GM19239 (cell line): Measurements from ENCODE around the gene RABGAP1.

Experiments
- DNase-seq: peaks from one replicate; pipeline ENCODE4 v3.0.0; 2011; ENCODE audit warnings: low spot score; ENCODE audit not compliant: insufficient read length
- FAIRE-seq: peaks from 2 replicates; lab custom pipeline; 2011; peaks lifted over from hg19 to GRCh38; lab: Jason Lieb, UNC

The RABGAP1 gene

GRCh38 chr9:123104807-123105206 is 164.0 kb downstream of the RABGAP1 start:
- FAIRE-seq: no peak
- DNase-seq: no peak

DNA sequence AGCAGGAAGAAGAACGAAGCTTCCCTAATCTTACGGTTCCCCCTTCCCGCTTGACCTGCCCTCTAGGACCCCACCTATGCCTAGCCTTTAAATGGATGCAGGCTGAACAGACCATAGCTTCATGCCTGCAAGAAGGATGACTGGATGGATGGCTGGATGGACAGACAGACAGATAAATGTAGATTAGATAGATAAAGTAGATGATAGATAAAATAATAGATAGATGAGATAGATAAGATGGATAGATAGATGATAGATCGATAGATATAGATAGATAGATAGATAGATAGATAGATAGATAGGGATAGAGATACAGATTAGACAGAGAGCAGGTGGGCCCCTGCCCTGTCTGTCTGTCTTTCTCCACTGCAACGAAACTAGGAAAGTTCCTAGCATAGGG is 164.7 kb downstream of the RABGAP1 start:
- FAIRE-seq (no peak), DNase-seq (no peak)

DNA sequence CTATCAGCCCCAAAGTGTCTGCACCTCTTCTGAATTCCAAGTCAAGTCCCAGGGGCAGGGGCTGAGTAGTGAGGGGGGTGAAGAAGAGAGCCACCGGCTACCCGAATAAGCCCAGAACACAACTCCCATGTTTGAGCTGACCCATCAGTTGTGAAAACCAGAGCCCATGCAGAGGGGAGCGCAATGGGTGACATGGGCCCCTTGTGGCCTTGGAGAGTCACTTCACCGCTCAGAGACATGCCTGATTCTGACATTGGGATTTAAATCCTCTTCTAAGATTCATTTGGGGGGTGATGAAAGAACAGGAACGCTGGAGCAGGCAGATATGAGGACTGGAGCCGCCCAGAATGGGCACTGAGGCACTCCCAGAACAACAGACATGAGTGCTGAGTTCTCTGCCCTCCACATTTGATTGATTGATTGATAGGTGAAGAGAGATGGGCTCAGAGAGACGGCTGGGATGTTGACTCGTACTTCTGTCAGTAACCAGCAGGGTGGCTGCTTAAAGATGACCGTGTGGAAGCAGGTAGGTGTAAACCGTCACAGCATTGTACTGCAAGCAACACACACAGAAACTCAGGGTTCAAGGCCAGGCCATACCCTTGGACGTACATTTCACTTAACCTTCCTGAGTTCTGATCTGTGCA is 166.9 kb downstream of the RABGAP1 start:
- FAIRE-seq (no peak), DNase-seq (no peak)

GRCh38 chr9:123108976-123109375 is 168.2 kb downstream of the RABGAP1 start:
- no peak for FAIRE-seq
- DNase-seq: no peak

- DNase-seq (no peak), FAIRE-seq (no peak)
These were observed 168.9 kb downstream of the RABGAP1 start for GRCh38 chr9:123109540-123110279.

GRCh38 chr9:123111427-123112014 is 170.7 kb downstream of the RABGAP1 start:
- no peak for DNase-seq
- peak; percentile 64 for FAIRE-seq

GRCh38 chr9:123112015-123112975 is 171.5 kb downstream of the RABGAP1 start:
- FAIRE-seq: no peak
- no peak for DNase-seq

- no peak for DNase-seq
- FAIRE-seq: no peak
These were observed 172.4 kb downstream of the RABGAP1 start for GRCh38 chr9:123113185-123113584.

DNA sequence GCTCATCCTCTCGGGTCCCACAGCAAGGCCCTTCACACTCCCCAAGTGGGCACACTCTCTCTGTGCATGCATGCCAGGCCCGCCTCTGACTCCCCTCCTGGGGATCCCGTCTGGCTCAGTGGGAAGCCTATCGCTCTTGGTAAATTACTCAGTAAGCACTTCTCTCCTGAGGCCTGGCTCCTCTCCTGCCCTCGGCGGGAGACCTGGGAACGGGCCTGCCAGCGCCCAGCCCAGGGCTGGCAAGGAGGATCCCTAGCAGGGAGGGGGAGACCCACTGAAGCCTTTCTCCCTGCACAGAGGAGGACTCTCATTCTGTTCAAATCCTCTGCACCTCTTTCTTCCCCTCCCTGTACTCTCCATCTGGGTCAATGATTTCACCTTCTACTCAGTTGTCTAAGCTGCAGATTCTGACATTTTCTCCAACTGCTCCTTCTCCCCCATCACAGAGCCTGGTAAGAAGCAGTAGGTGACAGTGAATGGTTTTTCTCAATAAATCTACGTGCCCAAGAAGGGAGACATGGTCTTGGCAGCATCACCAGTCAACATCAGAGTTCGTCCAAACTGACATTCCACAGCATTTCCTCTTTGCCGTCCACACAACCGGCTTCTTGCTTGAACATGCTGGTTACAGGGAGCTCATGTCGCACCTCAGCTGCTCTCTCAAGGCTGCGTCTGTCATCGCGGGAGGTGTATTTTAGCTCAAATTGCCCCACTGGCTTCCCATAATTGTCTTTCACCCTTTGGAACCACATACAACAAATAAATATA is 174.5 kb downstream of the RABGAP1 start:
- DNase-seq: no peak

DNA sequence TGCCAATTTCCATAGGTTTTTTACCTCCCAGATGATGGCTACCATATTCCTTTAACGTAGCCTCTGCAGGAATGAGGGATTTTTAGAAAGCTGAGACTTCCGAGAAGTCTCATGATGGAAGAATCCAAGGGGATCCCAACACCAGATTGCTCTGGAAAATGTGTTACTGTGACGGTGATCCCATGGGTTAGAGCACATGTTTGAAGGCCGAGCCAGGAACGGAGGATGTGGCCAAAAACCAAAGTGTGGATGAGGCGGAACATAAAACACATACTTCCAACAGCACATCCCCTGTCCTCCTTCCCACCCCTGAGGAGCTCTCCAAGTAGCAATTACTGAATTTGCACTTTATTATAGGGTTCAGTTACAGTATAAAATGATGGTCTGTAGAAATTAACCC is 175.2 kb downstream of the RABGAP1 start:
- FAIRE-seq: no peak
- no peak for DNase-seq

More for the DNA sequence above, 174.5 kb downstream of the RABGAP1 start:
- no peak for FAIRE-seq

DNA sequence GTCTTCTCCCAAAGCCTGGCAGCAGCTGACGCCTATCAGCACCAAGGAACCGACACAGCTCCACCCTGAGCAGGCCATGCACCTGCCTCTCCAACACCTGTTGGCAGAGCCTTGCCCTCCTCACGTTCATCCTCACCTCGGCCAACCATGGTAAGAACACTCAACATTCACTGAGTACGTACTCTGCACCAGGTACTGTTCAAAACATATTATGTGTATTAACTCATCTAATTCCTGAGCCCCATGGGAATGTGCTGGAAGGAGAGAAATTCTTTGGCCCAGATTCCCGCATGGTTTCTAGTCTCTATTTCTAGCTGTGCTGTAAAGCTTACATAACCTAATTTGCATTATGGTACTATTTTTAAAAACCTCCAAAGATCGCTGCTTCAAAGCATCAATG is 178.7 kb downstream of the RABGAP1 start:
- no peak for FAIRE-seq
- DNase-seq: no peak

GRCh38 chr9:123120131-123120530 is 179.3 kb downstream of the RABGAP1 start:
- DNase-seq: no peak

GRCh38 chr9:123120953-123121352 is 180.1 kb downstream of the RABGAP1 start:
- FAIRE-seq (peak; percentile 52), DNase-seq (no peak)

More at GRCh38 chr9:123120131-123120530, 179.3 kb downstream of the RABGAP1 start:
- no peak for FAIRE-seq

DNA sequence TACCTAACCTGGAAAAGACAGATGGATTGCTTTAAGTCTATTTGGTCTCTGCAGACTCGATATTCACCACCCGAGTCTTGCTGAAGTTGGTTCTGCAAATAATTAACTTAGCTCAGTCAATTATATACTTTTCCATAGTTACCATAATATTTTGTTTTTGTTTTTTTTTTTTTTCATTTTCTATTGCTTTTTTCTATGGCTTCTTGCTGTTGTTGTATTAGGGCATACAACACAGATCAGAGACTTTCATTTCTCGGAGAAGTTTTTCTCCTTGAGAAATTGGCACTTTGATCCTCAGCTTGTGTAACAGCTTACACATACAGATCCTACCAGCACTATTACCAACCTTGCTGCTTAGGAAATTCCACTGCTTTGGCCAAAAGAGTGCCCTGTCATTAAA is 180.6 kb downstream of the RABGAP1 start:
- DNase-seq (no peak), FAIRE-seq (no peak)

DNA sequence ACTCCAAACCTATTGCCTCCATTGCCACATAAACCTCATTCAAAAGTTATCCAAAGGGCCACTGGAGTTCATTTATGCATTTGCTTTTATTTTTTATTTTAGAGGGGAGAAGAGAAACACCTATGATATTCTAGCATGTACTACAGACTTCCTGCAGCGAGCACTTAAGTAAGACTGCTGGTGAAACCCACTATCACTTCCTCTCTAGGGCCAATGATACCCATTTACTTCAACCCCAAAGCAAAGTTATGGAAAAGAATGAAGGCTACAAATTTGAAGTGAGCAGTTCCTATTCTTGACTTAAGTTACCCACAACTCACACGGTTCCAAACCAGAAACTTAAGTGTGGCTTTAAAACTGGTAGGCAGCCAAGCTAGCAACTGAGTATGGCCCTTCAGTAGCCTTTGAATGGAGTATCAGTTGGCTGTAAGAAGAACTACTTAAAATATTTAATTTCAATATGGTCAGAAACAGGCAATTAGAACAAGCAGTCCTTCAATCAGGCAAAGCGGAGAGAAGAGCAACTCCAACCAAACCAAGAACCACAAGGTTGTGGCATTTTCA is 186.8 kb downstream of the RABGAP1 start:
- DNase-seq: no peak
- FAIRE-seq: no peak

DNA sequence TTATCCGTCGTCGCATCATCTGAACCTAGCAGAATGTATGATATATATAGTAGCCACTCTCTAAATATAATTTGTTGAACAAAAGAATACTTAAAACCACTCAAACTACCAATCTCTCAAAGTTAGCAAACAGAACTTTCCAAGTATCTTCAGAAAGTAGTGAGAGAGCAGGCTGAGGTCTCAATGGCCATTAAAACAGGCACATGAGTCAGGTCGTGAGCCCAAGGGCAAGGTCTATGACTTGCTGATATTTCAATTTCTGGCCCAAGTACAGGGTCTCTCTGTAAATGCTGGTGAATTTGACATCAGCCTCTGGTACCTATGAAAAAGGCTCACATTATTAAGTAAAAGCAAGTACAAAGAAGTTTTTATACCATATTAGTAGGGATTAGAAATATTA is 187.8 kb downstream of the RABGAP1 start:
- no peak for FAIRE-seq
- no peak for DNase-seq

- DNase-seq: no peak
- no peak for FAIRE-seq
These were observed 188.6 kb downstream of the RABGAP1 start for GRCh38 chr9:123129423-123129822.

DNA sequence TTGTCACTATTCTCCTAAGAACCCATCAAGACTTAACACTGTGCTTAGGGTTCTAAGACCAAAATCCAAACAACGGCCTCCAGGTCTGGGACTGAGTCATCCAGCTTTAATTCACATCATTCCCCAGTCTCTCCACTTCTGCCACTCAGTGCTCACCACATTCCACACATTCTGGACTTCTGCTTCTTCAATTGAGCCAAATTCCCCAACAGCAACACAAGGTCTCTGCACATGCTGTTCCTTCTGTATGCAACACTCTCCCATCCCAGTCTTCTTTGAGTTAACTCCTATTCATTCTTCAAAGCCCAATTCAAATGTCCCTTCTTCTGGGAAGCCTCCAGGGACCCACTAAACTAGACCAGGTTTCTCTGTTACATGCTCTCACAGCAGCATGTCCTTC is 190.4 kb downstream of the RABGAP1 start:
- no peak for DNase-seq
- FAIRE-seq: no peak

GRCh38 chr9:123131993-123132392 is 191.2 kb downstream of the RABGAP1 start:
- FAIRE-seq (no peak), DNase-seq (no peak)
